Left ventricle myocardium inferior (tissue), 1 donor: ENCODE data around the gene PATE2. TPM values are rescaled to one million over a fixed set of nuclear protein-coding genes. Genes with fewer than 3 reads are reported as not detected.

Source experiments
- DNase-seq: peaks from one replicate; pipeline ENCODE4 v3.0.0-alpha.2; 2020
- H3K27ac ChIP-seq: fragments of 200-600 bp; replicated peaks from 2 replicates; pipeline ENCODE4 v1.8.0; 2021
- H3K27me3 ChIP-seq: fragments of 200-600 bp; 2 replicates; pipeline ENCODE4 v1.8.0; 2021; ENCODE audit warnings: low read depth
- H3K36me3 ChIP-seq: fragments of 200-600 bp; 2 replicates; pipeline ENCODE4 v1.8.0; 2021
- H3K4me1 ChIP-seq: fragments of 200-600 bp; 2 replicates; pipeline ENCODE4 v1.8.0; 2021
- H3K4me3 ChIP-seq: fragments of 200-600 bp; 2 replicates; pipeline ENCODE4 v1.8.0; 2021; ENCODE audit warnings: mild to moderate bottlenecking, moderate library complexity
- H3K9me3 ChIP-seq: fragments of 200-600 bp; replicated peaks from 2 replicates; pipeline ENCODE4 v1.8.0; 2021
- CTCF ChIP-seq: fragments of 200-600 bp; IDR thresholded peaks from 2 replicates; pipeline ENCODE4 v1.8.0; 2021; ENCODE audit warnings: antibody characterized with exemption, mild to moderate bottlenecking, borderline replicate concordance
- intact Hi-C: fragments of 100-400 bp; cut with micrococcal nuclease; formaldehyde crosslinking; loops from one replicate; pipeline ENCODE4 v1.11.0; 2022
- long read RNA-seq: library from polyadenylated mRNA; unstranded; transcript quantifications from one replicate; pipeline ENCODE4 v2.0.0, GENCODE V29; 2021
- total RNA-seq: library from RNA; stranded (reverse); fragmentation: NEBNext Ultra II Directional; extraction: Animal tissue kit (Norgen Biotek cat#: 25700); gene quantifications from one replicate; pipeline ENCODE4 v1.2.1, GENCODE V29; 2021
- donor health status: DM: no; HTN: yes; CAD: no; lungs with severe emphysema.

Gene PATE2
- not detected for total RNA-seq
- long read RNA-seq = 0 reads

DNA sequence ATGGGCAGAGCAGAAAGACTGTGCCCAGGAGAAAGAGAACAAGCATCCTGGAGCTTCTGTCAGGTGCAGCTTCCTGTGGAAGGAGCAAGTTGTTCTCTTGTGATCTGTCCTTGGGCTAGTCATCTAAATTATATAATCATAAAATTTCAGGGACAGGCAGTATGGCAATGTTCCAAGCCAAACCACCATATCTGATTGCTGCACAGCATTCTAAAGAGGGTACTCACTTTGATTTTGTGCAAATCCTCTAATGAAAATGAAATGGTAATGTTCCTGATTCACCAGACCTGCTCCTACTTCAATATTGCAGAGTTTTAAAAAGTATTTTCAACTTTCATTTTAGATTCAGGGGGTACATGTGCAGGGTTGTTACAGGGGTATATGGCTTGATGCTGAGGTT lies at the start of gene PATE2:
TSS of gene PATE2 (minus strand) at position 101 of the 400 bp plus-strand sequence. CDS start at position 46, 55 bp downstream.
- Histone ChIP-seq H3K27ac (no peak within 1 kb of the TSS), H3K4me3 (no peak within 1 kb of the TSS), H3K36me3 (no peaks in the 10 kb centered on the region), H3K9me3 (no peaks in the 10 kb centered on the region), H3K27me3 (no peaks in the 10 kb centered on the region), H3K4me1 (no peaks in the 10 kb centered on the region)
- no peak for TF ChIP-seq CTCF
- no peak for DNase-seq
- intact Hi-C loops = no loop called here

DNA sequence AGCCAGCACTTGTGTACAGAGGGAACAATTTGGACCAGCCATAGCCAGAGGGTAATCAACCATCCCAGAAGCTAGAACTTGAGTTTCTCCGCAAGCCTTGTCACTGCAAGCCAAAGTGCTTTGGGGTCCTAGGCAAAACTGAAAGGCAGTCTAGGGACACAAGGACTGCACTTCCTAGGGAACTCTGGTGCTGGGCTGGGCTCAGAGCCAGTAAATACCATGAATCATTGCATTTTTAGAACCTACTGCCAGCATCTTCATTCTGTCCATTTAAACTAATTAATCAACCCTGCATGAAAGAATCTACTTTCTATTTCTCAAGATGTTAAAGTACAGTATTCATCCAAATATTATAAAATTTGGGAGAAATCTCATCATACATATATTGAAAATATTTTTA lies 29.3 kb upstream of the PATE2 start:
- no peak for DNase-seq
- no peaks in the 10 kb centered on the region for H3K4me1 ChIP-seq
- no peaks in the 10 kb centered on the region for H3K27me3 ChIP-seq
- no peak overlapping the region for H3K4me3 ChIP-seq
- intact Hi-C loops = no loop called here
- H3K36me3 ChIP-seq = no peaks in the 10 kb centered on the region
- peaks cover 61% of the 10 kb centered on the region for H3K9me3 ChIP-seq
- H3K27ac ChIP-seq = no peak overlapping the region
- no peak for TF ChIP-seq CTCF

DNA sequence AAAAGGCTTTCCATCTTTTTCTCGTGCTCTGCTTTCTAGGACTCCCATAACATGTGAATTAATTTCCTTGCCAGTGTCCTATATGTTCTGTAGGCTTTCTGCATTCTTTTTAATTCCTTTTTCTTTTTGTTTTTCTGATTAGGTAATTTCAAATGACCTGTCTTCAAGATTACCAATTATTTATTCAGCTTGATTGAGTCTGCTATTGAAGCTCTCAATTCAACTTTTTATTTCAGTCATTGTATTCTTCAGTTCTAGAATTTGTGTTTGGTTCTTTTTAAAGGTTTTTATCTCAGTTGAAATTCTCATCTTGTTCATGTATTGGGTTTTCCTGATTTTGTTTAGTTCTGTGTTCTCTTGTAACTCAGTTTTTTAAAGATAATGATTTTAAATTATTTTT lies 23.8 kb upstream of the PATE2 start:
- Histone ChIP-seq H3K4me3 (no peak overlapping the region), H3K9me3 (peaks cover 67% of the 10 kb centered on the region), H3K27me3 (no peaks in the 10 kb centered on the region), H3K36me3 (no peaks in the 10 kb centered on the region), H3K4me1 (no peaks in the 10 kb centered on the region), H3K27ac (no peak overlapping the region)
- intact Hi-C loops = no loop called here
- TF ChIP-seq CTCF = no peak
- no peak for DNase-seq

GRCh38 chr11:125799808-125800207 lies 21.2 kb upstream of the PATE2 start:
- peaks cover 93% of the 10 kb centered on the region for H3K9me3 ChIP-seq

GRCh38 chr11:125797641-125798040 lies 19.0 kb upstream of the PATE2 start:
- Histone ChIP-seq H3K4me3 (no peak overlapping the region), H3K9me3 (peaks cover 97% of the 10 kb centered on the region), H3K27me3 (no peaks in the 10 kb centered on the region), H3K27ac (no peak overlapping the region), H3K36me3 (no peaks in the 10 kb centered on the region), H3K4me1 (no peaks in the 10 kb centered on the region)
- intact Hi-C loops = no loop called here
- no peak for TF ChIP-seq CTCF
- no peak for DNase-seq

More at GRCh38 chr11:125799808-125800207, 21.2 kb upstream of the PATE2 start:
- Histone ChIP-seq H3K27ac (no peak overlapping the region), H3K27me3 (no peaks in the 10 kb centered on the region), H3K4me1 (no peaks in the 10 kb centered on the region), H3K4me3 (no peak overlapping the region), H3K36me3 (no peaks in the 10 kb centered on the region)
- intact Hi-C loops = no loop called here
- DNase-seq = no peak
- no peak for TF ChIP-seq CTCF

DNA sequence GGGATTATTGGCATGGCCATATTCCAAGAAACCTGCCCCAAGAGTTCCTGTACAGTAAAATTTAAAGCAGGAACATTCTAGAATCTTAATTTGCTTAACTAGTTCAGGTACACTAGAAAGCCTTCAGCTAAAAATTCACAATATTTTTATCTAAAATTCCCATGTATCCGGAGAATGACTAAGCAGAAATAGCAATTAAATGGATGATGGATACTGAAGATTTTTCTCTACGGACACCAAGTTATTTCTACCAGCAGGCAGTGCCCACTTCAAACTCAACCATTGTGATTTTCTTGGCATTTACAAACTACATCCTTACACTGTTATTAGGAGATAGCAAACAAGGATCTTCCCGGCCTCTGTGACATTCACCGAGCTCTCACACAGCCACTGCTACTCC lies 12.2 kb upstream of the PATE2 start:
- H3K27me3 ChIP-seq = no peaks in the 10 kb centered on the region
- H3K4me3 ChIP-seq = no peak overlapping the region
- H3K4me1 ChIP-seq = no peaks in the 10 kb centered on the region
- no peak overlapping the region for H3K27ac ChIP-seq
- H3K36me3 ChIP-seq = no peaks in the 10 kb centered on the region
- intact Hi-C loops = no loop called here
- no peak for DNase-seq
- H3K9me3 ChIP-seq = peaks cover 43% of the 10 kb centered on the region
- TF ChIP-seq CTCF = no peak
